ENCODE data around the gene KRT72. TPM values are rescaled to one million over a fixed set of nuclear protein-coding genes. Genes with fewer than 3 reads are reported as not detected.

The KRT72 gene
- total and polyA plus RNA-seq, 2 of the 13 experiments (the other 11 are each of a cell fraction or from before 2014, with no cell fraction given): not detected

- TF ChIP-seq ZNF646 (CRISPR knock-in tag; IDR thresholded peaks at IDR 0.05) (no peak), E2F5 (CRISPR knock-in tag; conservative IDR thresholded peaks at IDR 0.05) (no peak), AGO2 (optimal IDR thresholded peaks at IDR 0.05; ENCODE audit: low read depth, low read length) (no peak)
Observed at GRCh38 chr12:52579468-52580465, 21.5 kb downstream of the KRT72 start (continued).
